Activated gamma-delta T cell (primary cell): ENCODE results near the gene MYLK4.

ENCODE experiments used
- DNase-seq: peaks from one replicate; lab custom pipeline; 2025; lab: John Stamatoyannopoulos, UW

The MYLK4 gene

DNA sequence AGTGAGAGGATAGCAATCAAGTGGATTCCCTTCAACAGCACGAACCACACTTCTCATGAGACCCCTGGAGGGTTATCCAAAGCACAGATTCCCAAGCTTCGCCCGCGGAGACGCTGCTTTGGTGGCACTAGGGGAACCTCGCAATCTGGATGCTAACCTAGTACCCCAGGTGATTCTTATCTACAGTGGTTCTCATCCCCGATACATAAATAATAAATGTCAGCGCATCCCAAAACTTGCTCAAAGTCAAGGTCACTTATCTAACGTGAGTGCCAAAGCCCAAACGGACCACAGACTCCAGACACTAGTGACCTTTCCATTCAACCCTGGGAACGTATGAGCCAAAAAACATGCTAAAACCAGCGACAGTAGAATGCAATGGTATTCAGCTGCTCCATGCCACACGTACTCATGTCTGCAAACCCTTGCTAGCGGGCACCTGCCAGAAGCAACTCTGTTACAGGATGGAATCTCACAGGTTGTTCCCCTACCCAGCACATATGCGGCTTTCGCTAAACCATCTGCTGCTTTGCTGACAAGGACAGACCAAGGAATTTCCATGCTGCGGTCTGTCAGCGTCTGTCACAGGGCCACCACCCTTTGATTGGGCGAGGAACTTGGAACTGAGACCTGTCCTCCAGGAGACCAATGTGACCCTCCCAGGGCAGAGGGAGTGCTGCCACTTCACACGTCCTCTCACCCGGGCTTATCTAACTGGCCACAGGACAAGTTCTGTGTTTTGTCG is 16.8 kb downstream of the MYLK4 start:
- DNase-seq, result no peak

GRCh38 chr6:2733324-2733723 is 17.4 kb downstream of the MYLK4 start:
- no peak for DNase-seq

DNA sequence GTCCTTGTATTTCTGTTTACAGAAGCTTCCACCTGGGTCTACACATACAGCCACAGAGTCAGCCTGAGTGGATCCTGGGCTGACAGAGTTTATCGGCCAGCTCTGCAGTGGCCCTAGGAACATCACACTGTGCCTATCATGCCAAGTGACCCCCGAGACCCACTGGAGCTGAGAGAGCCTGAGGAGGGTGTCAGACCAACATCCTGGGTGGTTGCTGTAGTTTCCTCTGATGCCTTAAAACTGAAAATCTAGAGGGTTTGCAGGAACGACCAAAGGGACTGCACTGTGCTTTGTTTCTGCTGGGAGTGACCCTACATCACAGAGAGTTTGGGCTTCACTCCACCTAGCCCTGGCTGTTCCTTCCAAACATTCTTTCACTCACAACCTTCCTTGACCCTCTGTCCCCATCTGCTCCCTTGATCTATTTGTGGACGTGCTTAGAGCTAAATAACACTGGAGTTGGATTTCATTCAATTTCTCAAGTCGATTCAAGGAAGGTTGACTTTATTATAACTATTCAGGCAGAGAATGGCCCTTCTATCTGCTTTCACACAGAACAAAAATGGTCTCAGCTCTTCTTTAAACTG is 18.1 kb downstream of the MYLK4 start:
- no peak for DNase-seq

DNA sequence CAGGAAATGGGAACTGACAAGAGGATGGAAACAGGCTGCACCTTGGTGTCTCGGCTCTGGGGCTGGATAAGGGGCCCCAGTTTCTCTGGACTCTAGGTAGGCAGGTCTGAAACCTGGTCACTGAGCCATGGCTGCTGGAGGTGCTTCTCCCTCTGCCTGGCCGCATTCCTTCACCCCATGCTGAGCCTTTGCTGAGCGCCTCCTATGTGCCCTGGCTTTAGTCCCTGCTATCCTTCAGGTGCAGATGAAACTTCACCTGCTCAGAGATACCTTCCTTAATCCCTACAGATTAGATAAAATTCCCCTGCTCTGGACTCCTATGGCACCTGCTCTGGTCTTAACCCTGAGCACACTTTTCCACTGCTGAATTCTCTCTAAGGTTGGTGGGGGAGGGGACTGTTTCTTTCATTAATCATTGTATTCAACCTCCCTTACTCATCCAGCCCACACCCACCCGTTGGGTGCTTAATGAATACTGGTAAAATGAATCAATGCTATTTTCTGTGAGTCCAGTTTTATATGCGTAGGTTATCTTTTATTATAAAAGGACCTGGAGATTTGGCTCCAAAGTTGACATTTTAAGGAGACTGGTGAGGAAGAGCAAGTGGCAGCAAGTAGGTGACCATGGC is 19.3 kb downstream of the MYLK4 start:
- DNase-seq, result no peak

- DNase-seq, result no peak
Measured at GRCh38 chr6:2730353-2731107, 20.2 kb downstream of the MYLK4 start.

DNA sequence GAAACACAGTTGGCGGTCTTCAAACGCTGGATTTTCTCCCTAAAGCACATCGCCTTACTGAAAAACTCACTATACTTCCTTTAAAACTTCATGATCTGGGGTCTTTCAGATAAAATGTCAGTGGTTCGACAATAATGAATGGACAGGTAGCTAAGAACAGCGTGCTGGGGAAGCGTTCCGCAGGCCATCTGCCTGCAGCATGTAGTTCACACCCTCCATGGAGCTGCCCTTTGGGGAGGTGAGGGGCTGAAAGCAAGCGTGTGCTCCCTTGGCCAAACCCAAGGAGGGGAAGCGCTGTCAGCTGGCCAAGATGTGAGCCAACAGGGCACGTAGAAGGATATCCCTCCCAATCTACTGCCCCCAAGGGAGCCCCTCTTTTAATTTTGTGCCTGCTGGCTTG is 20.8 kb downstream of the MYLK4 start:
- no peak for DNase-seq

DNA sequence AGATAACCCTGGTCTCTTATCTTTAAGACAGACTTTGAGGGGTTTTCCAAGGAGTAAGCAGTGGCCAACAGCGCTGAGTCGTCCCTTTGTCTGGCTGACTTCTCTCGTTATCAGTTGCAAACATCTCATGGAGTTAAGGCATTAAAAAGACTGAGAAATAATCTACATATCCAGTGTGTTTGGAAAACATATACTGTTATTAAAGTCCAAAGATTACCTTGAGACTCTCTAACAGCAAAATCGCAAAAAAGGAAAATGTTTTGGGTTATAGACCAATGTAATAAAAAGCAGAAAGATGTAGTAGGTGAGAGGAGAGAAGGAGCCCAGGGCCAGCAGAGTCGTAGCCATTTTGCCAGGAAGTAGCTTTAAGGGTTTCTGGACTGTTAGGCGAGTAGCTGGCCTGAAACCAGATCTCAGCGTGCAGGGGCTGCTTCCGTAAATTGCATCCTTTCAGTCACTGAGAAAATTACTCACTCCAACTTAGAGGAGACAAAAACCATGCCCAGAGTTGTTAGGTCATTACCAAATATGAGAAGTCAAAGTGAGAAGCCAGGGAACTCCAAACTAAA is 24.6 kb downstream of the MYLK4 start:
- DNase-seq, result no peak

- no peak for DNase-seq
Measured at GRCh38 chr6:2725364-2725988, 25.2 kb downstream of the MYLK4 start.

DNA sequence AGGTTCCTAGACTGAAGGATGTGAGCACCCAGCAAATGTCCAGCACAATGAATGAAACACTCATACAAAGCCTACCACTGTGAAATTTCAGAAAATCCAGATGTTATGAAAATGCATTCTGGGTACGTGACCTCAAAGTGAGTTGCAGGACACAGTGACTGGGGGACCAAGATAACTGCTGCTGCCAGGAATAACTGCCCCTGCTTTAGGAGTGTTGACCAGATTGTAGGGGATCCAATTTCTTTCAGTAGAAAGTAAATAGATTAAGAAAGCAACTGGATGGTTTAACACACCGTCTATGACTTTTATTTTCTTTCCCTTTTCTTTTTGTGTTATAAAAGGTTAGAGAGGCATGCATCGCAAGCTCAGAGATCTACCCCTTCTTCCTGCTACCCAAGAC is 29.5 kb downstream of the MYLK4 start:
- DNase-seq, result no peak

- no peak for DNase-seq
Measured at GRCh38 chr6:2719093-2719455, 31.6 kb downstream of the MYLK4 start.

GRCh38 chr6:2718334-2719092 is 32.2 kb downstream of the MYLK4 start:
- no peak for DNase-seq

GRCh38 chr6:2716936-2717700 is 33.6 kb downstream of the MYLK4 start:
- DNase-seq, result no peak

DNA sequence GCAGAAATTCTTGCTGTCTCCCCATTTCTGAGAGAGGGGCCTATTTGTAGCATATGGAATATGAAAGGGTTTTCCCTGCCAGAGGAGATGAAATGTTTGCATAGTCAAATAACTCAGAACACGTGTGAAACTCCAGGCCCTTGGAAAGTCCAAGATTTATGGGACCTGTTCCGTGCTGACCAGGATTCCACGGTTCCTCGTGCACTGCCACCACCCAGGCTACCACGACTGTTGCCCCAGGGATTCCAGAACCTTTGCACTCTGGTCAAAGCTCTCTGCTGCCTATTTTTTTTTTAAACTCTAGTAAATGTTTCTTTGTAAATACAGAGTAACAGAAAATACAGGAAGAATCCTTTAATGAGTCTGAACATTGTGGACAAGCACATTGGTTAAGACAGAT is 35.0 kb downstream of the MYLK4 start:
- no peak for DNase-seq

GRCh38 chr6:2714111-2714895 is 36.4 kb downstream of the MYLK4 start:
- no peak for DNase-seq

- no peak for DNase-seq
Measured at GRCh38 chr6:2713473-2714110, 37.1 kb downstream of the MYLK4 start.

DNA sequence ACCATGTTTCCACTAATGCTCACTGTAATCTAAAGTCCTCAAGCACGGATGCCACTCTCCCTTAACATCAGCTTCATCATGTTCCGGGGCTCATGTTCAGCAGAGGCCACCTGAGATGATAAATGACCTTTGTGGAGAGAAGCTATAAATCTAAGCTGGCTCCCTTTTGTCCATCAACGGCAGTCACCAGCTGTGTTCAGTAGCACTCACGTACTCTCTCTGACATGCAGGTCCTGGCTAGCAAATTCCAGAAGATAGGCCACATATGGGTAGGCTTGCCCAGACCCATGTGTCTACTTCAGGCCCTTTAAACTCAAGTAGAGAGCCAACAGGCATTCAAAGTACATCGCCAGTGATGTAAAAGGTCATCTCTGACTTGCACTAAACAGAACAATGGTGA is 38.6 kb downstream of the MYLK4 start:
- no peak for DNase-seq

DNA sequence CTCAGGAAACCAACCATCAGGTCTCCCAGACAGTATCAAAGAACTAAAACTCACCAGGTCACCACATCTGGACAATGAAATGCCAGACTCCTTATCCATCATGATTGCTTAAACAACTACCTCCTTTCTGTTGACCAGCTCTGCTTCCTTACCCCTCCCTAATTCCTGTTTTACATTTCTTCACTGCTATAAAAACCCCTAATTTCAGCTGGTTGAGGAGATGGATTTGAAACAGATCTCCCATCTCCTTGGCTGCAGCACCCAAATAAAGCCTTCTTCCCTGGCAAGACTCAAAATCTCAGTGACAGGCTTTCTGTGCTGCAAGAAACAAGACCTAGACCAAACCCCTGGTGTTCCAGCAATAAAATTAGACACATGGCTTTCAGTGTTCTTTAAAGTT is 40.3 kb downstream of the MYLK4 start:
- no peak for DNase-seq

GRCh38 chr6:2708456-2708855 is 42.3 kb downstream of the MYLK4 start:
- no peak for DNase-seq

DNA sequence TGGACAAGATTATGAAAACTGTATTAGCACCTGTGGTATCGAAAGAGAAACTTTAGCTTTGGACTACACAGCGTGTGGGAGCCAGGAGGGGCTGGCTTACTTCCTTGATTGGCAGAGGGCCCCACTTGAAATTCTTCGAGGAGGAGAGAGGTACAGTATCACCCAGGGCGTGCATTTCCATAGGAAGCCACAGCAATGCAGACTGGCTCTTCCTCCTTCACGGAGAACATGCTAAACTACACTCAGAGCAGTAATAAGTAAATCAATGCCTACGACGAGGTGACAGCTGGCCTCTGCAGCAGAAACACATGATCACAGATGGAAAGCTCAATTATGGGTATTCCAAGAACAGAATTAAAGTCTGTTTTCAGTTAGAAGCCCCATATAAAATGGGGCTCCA is 44.2 kb downstream of the MYLK4 start:
- DNase-seq, result no peak
